Left ventricle myocardium inferior (tissue), 1 donor: Measurements from ENCODE around the gene IGSF23. TPM values are rescaled to one million over a fixed set of nuclear protein-coding genes. Genes with fewer than 3 reads are reported as not detected.

Experiments
- DNase-seq: peaks from one replicate; pipeline ENCODE4 v3.0.0-alpha.2; 2020
- H3K27ac ChIP-seq: fragments of 200-600 bp; replicated peaks from 2 replicates; pipeline ENCODE4 v1.8.0; 2021
- H3K27me3 ChIP-seq: fragments of 200-600 bp; 2 replicates; pipeline ENCODE4 v1.8.0; 2021; ENCODE audit warnings: low read depth
- H3K36me3 ChIP-seq: fragments of 200-600 bp; 2 replicates; pipeline ENCODE4 v1.8.0; 2021
- H3K4me1 ChIP-seq: fragments of 200-600 bp; 2 replicates; pipeline ENCODE4 v1.8.0; 2021
- H3K4me3 ChIP-seq: fragments of 200-600 bp; 2 replicates; pipeline ENCODE4 v1.8.0; 2021; ENCODE audit warnings: mild to moderate bottlenecking, moderate library complexity
- H3K9me3 ChIP-seq: fragments of 200-600 bp; replicated peaks from 2 replicates; pipeline ENCODE4 v1.8.0; 2021
- CTCF ChIP-seq: fragments of 200-600 bp; IDR thresholded peaks from 2 replicates; pipeline ENCODE4 v1.8.0; 2021; ENCODE audit warnings: antibody characterized with exemption, mild to moderate bottlenecking, borderline replicate concordance
- intact Hi-C: fragments of 100-400 bp; cut with micrococcal nuclease; formaldehyde crosslinking; loops from one replicate; pipeline ENCODE4 v1.11.0; 2022
- microRNA-seq: library from miRNA; unstranded; fragments of <30 nt; microRNA quantifications from one replicate; pipeline ENCODE4 v1.2.0, GENCODE V29; 2020
- total RNA-seq: library from RNA; stranded (reverse); fragmentation: NEBNext Ultra II Directional; extraction: Animal tissue kit (Norgen Biotek cat#: 25700); gene quantifications from one replicate; pipeline ENCODE4 v1.2.1, GENCODE V29; 2021
- donor health status: DM: no; HTN: yes; CAD: no; lungs with severe emphysema.

Gene IGSF23
- total RNA-seq, 1 donor from 2014 or later: not detected

- no peak for DNase-seq
- Histone ChIP-seq H3K4me1 (peaks cover 30% of the 10 kb centered on the region), H3K9me3 (no peaks in the 10 kb centered on the region), H3K27ac (peak overlapping the region; percentile 78), H3K4me3 (peak overlapping the region; percentile 24), H3K36me3 (peaks cover 19% of the 10 kb centered on the region), H3K27me3 (no peaks in the 10 kb centered on the region)
- TF ChIP-seq CTCF: no peak
- intact Hi-C loops: no loop called here
Observed at GRCh38 chr19:44684892-44685863, 71.8 kb downstream of the IGSF23 start.

GRCh38 chr19:44685877-44686276 is 72.5 kb downstream of the IGSF23 start:
- no peak for TF ChIP-seq CTCF
- Histone ChIP-seq H3K36me3 (peaks cover 12% of the 10 kb centered on the region), H3K27ac (peak overlapping the region; percentile 78), H3K9me3 (no peaks in the 10 kb centered on the region), H3K4me1 (peaks cover 30% of the 10 kb centered on the region), H3K4me3 (no peak overlapping the region), H3K27me3 (no peaks in the 10 kb centered on the region)
- intact Hi-C loops: no loop called here
- no peak for DNase-seq

Small RNA genes within 50 kb of the gene (microRNA-seq; reads per million reads assigned to microRNA genes)
- gene MIR4531: not detected

Other genes with a start within 250 kb of the IGSF23 start
- 5.4 TPM for gene ZNF285, start 212.0 kb upstream of the IGSF23 start, total RNA-seq
- gene ZNF229, start 165.1 kb upstream of the IGSF23 start, total RNA-seq: 5.3 TPM
- gene ZNF180, start 113.0 kb upstream of the IGSF23 start, total RNA-seq: 4.8 TPM
- gene CEACAM20, start 83.9 kb upstream of the IGSF23 start, total RNA-seq: not detected
- 33.5 TPM for gene PVR, start 30.3 kb downstream of the IGSF23 start, total RNA-seq
- 2.2 TPM for gene CEACAM19, start 57.9 kb downstream of the IGSF23 start, total RNA-seq
- not detected for gene CEACAM16, start 85.6 kb downstream of the IGSF23 start, total RNA-seq
- 15.0 TPM for gene BCL3, start 135.1 kb downstream of the IGSF23 start, total RNA-seq
- not detected for gene CBLC, start 164.3 kb downstream of the IGSF23 start, total RNA-seq
- 91.9 TPM for gene BCAM, start 195.5 kb downstream of the IGSF23 start, total RNA-seq
- 40.7 TPM for gene NECTIN2, start 232.7 kb downstream of the IGSF23 start, total RNA-seq